PC-3 (cell line): ENCODE data around the gene COMT. TPM values are rescaled to one million over a fixed set of nuclear protein-coding genes. Genes with fewer than 3 reads are reported as not detected.
A peak's percentile ranks its signal among the peaks of the same experiment; 100 is the strongest.

Source experiments
- ATAC-seq: fragments of 200-7000 bp; cut with Tn5 transposase; 2 replicates; pipeline ENCODE4 v1.9.1; 2020; ENCODE audit warnings: mild to moderate bottlenecking, moderate library complexity
- BruUV-seq: library from RNA; stranded (reverse); fragments of 400-500 nt; replicated peaks from 2 replicates; lab custom pipeline; 2021; lab: Mats Ljungman, UMichigan
- CTCF ChIA-PET: fragments of 300-600 bp; sonication (Branson Sonifier 250); formaldehyde crosslinking; loops from one replicate; lab custom pipeline; 2022; ENCODE audit warnings: antibody characterized with exemption; lab: Charles Lee
- POLR2A ChIA-PET: fragments of 300-600 bp; sonication (Branson Sonifier 250); formaldehyde crosslinking; loops from one replicate; lab custom pipeline; 2022; ENCODE audit warnings: antibody characterized with exemption; ENCODE audit not compliant: unreplicated experiment; lab: Charles Lee
- DNase-seq: peaks from one replicate; pipeline ENCODE4 v3.0.0-alpha.2; 2015
- H2AFZ ChIP-seq: fragments of 300-600 bp; sonication (generic); 2 replicates; pipeline ENCODE4 v1.6.0; 2016; ENCODE audit warnings: antibody characterized with exemption, low read length
- H3F3A ChIP-seq: fragments of 300-600 bp; sonication (generic); one replicate; pipeline ENCODE4 v1.6.0; 2017; ENCODE audit warnings: antibody characterized with exemption, low read length, control low read depth, mild to moderate bottlenecking; ENCODE audit not compliant: unreplicated experiment
- H3K27ac ChIP-seq: fragments of 300-600 bp; sonication (generic); 2 replicates; pipeline ENCODE4 v1.5.1; 2016; ENCODE audit warnings: mild to moderate bottlenecking, low read length
- H3K27me3 ChIP-seq: fragments of 300-600 bp; sonication (generic); 2 replicates; pipeline ENCODE4 v1.6.1; 2016; ENCODE audit warnings: low read length, mixed read lengths
- H3K36me3 ChIP-seq: fragments of 300-600 bp; sonication (generic); 2 replicates; pipeline ENCODE4 v1.6.1; 2016; ENCODE audit warnings: low read depth, mixed run types, low read length, mixed read lengths
- H3K4me1 ChIP-seq: fragments of 300-600 bp; sonication (generic); 2 replicates; pipeline ENCODE4 v1.5.1; 2016; ENCODE audit warnings: low read length; ENCODE audit not compliant: insufficient read depth
- H3K4me2 ChIP-seq: fragments of 300-600 bp; sonication (generic); 2 replicates; pipeline ENCODE4 v1.6.0; 2016; ENCODE audit warnings: low read length
- H3K4me3 ChIP-seq: fragments of 300-600 bp; sonication (generic); 2 replicates; pipeline ENCODE4 v1.5.1; 2016; ENCODE audit warnings: mild to moderate bottlenecking, low read length, mixed read lengths
- H3K79me2 ChIP-seq: fragments of 300-600 bp; sonication (generic); 2 replicates; pipeline ENCODE4 v1.6.1; 2017; ENCODE audit warnings: low read length, mixed read lengths
- H3K9ac ChIP-seq: fragments of 300-600 bp; sonication (generic); 2 replicates; pipeline ENCODE4 v1.6.0; 2016; ENCODE audit warnings: mild to moderate bottlenecking, low read length
- H3K9me2 ChIP-seq: fragments of 300-600 bp; sonication (generic); replicated peaks from 2 replicates; pipeline ENCODE4 v1.6.1; 2016; ENCODE audit warnings: mixed run types, low read length, mixed read lengths
- H3K9me3 ChIP-seq: fragments of 300-600 bp; sonication (generic); 2 replicates; pipeline ENCODE4 v1.6.1; 2016; ENCODE audit warnings: low read length, mixed read lengths
- H4K20me1 ChIP-seq: fragments of 300-600 bp; sonication (generic); 2 replicates; pipeline ENCODE4 v1.6.1; 2016; ENCODE audit warnings: low read length, mixed read lengths
- EZH2 ChIP-seq: fragments of 300-600 bp; sonication (generic); IDR thresholded peaks from one replicate; pipeline ENCODE4 v1.6.1; 2017; ENCODE audit warnings: antibody characterized with exemption, mild to moderate bottlenecking, low read length; ENCODE audit not compliant: unreplicated experiment
- EZH2phosphoT487 ChIP-seq: fragments of 300-600 bp; sonication (generic); IDR thresholded peaks from 2 replicates; pipeline ENCODE4 v1.6.1; 2018; ENCODE audit warnings: mild to moderate bottlenecking, antibody characterized with exemption, low read length, borderline replicate concordance
- intact Hi-C: fragments of 100-400 bp; cut with micrococcal nuclease; formaldehyde crosslinking; loops from 2 replicates; pipeline ENCODE4 v1.9.0; 2023
- total RNA-seq: library from RNA; depleted of rRNA; stranded (reverse); fragments of >200 nt; gene quantifications from 2 replicates; pipeline ENCODE4 v1.2.3, GENCODE V29; 2014
- TF ChIP-seq, protein P1 (sequence below): fragments of 300-600 bp; sonication (generic); conservative IDR thresholded peaks from 2 replicates; pipeline ENCODE4 v1.5.1; 2017; ENCODE audit warnings: antibody characterized with exemption, low read depth, mild to moderate bottlenecking, low read length

The COMT gene
- total RNA-seq, 1 experiment from 2014 or later = 204 TPM

DNA sequence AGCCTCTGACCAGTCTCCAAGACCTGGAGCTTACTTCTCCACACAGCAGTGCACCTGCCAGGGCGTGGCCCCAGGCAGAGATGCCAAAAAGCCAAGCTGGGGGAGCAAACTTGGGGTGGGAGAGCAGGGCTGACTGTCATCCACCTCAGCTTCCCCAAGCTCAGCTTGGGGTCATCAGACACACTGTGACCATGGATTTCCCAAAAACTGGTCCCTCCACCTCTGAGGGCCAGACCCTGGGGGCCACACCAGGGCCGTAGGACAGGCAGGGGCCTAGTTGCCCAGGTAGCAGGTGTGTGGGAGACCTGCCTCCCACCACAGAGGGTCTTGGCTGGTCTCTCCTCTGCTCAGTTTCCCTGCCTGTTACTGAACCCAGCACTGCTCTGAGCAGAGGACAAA, 44.4 kb downstream of the COMT start:
- TF ChIP-seq, protein P1, sequence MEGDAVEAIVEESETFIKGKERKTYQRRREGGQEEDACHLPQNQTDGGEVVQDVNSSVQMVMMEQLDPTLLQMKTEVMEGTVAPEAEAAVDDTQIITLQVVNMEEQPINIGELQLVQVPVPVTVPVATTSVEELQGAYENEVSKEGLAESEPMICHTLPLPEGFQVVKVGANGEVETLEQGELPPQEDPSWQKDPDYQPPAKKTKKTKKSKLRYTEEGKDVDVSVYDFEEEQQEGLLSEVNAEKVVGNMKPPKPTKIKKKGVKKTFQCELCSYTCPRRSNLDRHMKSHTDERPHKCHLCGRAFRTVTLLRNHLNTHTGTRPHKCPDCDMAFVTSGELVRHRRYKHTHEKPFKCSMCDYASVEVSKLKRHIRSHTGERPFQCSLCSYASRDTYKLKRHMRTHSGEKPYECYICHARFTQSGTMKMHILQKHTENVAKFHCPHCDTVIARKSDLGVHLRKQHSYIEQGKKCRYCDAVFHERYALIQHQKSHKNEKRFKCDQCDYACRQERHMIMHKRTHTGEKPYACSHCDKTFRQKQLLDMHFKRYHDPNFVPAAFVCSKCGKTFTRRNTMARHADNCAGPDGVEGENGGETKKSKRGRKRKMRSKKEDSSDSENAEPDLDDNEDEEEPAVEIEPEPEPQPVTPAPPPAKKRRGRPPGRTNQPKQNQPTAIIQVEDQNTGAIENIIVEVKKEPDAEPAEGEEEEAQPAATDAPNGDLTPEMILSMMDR = no peak
- TF ChIP-seq EZH2 (no peak), EZH2phosphoT487 (no peak)
- no peaks in the 10 kb centered on the region for H3K27me3 ChIP-seq
- no peaks in the 10 kb centered on the region for H4K20me1 ChIP-seq
- BruUV-seq = no TSS peak
- H3K79me2 ChIP-seq = no peaks in the 10 kb centered on the region
- H3K9ac ChIP-seq = no peak overlapping the region
- intact Hi-C loops = loop anchor here (1.0 kb wide), 1 partner anchor 42 kb away; no protein-coding TSS in a partner anchor
- peak overlapping the region; percentile 82 for H3K4me2 ChIP-seq
- no peaks in the 10 kb centered on the region for H3K9me2 ChIP-seq
- CTCF ChIA-PET = interaction anchor here (1.2 kb wide), 1 partner anchor 32 kb away, joined by 4 read pairs; no protein-coding TSS in a partner anchor
- POLR2A ChIA-PET = no interaction called here
- H3K36me3 ChIP-seq = no peaks in the 10 kb centered on the region
- H3K4me3 ChIP-seq = peak overlapping the region; percentile 78
- H3K9me3 ChIP-seq = no peaks in the 10 kb centered on the region
- H3K4me1 ChIP-seq = peaks cover 18% of the 10 kb centered on the region
- no peak overlapping the region for H3K27ac ChIP-seq
- DNase-seq (no peak), ATAC-seq (no peak)
- no peak overlapping the region for H2AFZ ChIP-seq
- H3F3A ChIP-seq = no peaks in the 10 kb centered on the region

- no peaks in the 10 kb centered on the region for H3K9me3 ChIP-seq
- CTCF ChIA-PET = interaction anchor here (1.2 kb wide), 1 partner anchor 33 kb away, joined by 4 read pairs; no protein-coding TSS in a partner anchor
- TF ChIP-seq EZH2phosphoT487 (no peak), EZH2 (no peak)
- TF ChIP-seq, protein P1 = no peak
- peak overlapping the region; percentile 78 for H3K4me3 ChIP-seq
- H3K27me3 ChIP-seq = no peaks in the 10 kb centered on the region
- H2AFZ ChIP-seq = peak overlapping the region; percentile 74
- peaks cover 18% of the 10 kb centered on the region for H3K4me1 ChIP-seq
- no peaks in the 10 kb centered on the region for H3K79me2 ChIP-seq
- intact Hi-C loops = loop anchor here (1.0 kb wide), 1 partner anchor 42 kb away; no protein-coding TSS in a partner anchor
- ATAC-seq (peak; percentile 78), DNase-seq (peak; percentile 66)
- H3K4me2 ChIP-seq = peak overlapping the region; percentile 82
- TSS peak; percentile 45 for BruUV-seq
- H3K9me2 ChIP-seq = no peaks in the 10 kb centered on the region
- POLR2A ChIA-PET = interaction anchor here (0.6 kb wide), 1 partner anchor 53 kb away, joined by 10 read pairs; no protein-coding TSS in a partner anchor
- H3K9ac ChIP-seq = peak overlapping the region; percentile 44; the same call in 1 of the 2 replicates
- no peaks in the 10 kb centered on the region for H4K20me1 ChIP-seq
- no peaks in the 10 kb centered on the region for H3K36me3 ChIP-seq
- no peak overlapping the region for H3K27ac ChIP-seq
- no peaks in the 10 kb centered on the region for H3F3A ChIP-seq
These were observed 45.1 kb downstream of the COMT start for GRCh38 chr22:19986410-19987341.
